GM23338 (cell line): ENCODE measurements around the gene CDCA4.

Experiments used
- CTCF ChIP-seq, 2 experiments: fragments of 200-600 bp in 1 of 2; sonication (generic) in 1 of 2; conservative IDR thresholded peaks; 2 replicates each; pipeline versions ENCODE4 v1.5.1 to v1.6.1; 2016 to 2017; ENCODE audit warnings: antibody characterized with exemption in 2 of 2, low read depth in 2 of 2, mild to moderate bottlenecking in 2 of 2, moderate library complexity in 1 of 2
- EZH2 ChIP-seq: fragments of 200-600 bp; sonication (generic); IDR thresholded peaks from one replicate; pipeline ENCODE4 v1.8.0; 2017; ENCODE audit warnings: antibody characterized with exemption, mild to moderate bottlenecking, low read depth; ENCODE audit not compliant: unreplicated experiment
- REST ChIP-seq: IDR thresholded peaks from one replicate; pipeline ENCODE4 v1.6.1; 2018; ENCODE audit warnings: antibody characterized with exemption; ENCODE audit not compliant: unreplicated experiment
- ZNF331 ChIP-seq: fragments of 250-450 bp; sonication (Bioruptor Pico); IDR thresholded peaks from 2 replicates; pipeline ENCODE4 v1.5.0; 2020; ENCODE audit warnings: low read depth, mild to moderate bottlenecking, moderate library complexity

- TF ChIP-seq EZH2 (no peak), ZNF331 (CRISPR knock-in tag) (no peak), CTCF (conservative IDR thresholded peaks at IDR 0.05; ENCODE audit: low read depth in 2 of 2) (no peak), REST (no peak)
Observed at GRCh38 chr14:104972301-104973134, 48.4 kb downstream of the CDCA4 start.
